Stimulated activated CD4-positive, alpha-beta T cell treated with anti-CD3 and anti-CD28 coated beads, Interleukin-4, amount 100 ng/mL, for 24 hours (primary cell): ENCODE measurements around the gene KYAT1.
"Not testable (repeated sequence)": the region's sequence is repeated elsewhere in the genome, so short reads cannot be mapped to it uniquely, and the experiment has no call there.

ENCODE experiments used
- DNase-seq: peaks from one replicate; pipeline ENCODE4 v3.0.0-alpha.2; 2020

Gene KYAT1

DNA sequence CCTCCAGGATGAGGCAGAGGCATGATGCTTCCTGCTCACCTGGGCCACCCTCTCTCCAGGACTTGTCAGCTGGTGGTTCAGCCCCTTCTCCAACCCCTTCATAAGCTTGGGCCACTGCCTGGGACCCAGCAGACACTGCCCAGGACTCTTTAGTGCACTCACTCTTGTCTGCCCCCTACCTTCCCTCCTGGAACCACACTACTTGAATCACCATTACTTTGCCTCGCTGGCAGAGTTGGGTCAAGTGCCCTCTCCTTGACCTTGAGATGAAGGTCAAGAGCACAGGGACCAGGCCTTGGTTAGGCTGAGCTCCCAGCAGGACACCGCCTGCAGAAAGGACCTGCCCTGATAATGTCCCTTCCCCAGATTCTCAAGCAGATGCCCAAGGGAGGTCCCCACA is 71.9 kb downstream of the KYAT1 start:
- DNase-seq: no peak

- DNase-seq: no peak
Observed at GRCh38 chr9:128809036-128809599, 72.6 kb downstream of the KYAT1 start.

- DNase-seq: no peak
Observed at GRCh38 chr9:128808543-128808942, 73.2 kb downstream of the KYAT1 start.

DNA sequence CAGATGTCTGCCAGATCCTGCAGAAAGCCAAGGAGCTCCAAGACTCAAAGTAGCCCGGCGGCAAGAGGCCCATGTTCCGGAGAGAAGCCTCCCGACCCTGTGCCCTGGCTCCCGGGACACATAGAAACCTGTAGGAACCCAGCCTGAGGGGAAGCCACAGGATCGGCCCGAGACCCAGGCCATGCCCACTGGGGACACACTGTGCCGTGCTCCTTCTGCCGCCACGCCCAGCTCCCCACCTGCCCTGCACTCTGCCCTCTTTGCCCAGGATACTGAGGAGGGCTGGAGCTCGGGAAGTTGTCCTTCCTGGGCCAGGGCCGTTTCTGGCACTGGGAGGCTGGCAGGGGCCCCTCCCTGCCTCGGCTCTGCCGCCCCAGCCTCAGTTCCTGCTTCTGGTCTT is 73.9 kb downstream of the KYAT1 start:
- DNase-seq: no peak

- DNase-seq: no peak
Observed at GRCh38 chr9:128805661-128806060, 76.1 kb downstream of the KYAT1 start.

GRCh38 chr9:128802482-128802881 is 79.3 kb downstream of the KYAT1 start:
- DNase-seq: no peak

GRCh38 chr9:128800061-128800460 is 81.7 kb downstream of the KYAT1 start:
- DNase-seq: no peak

DNA sequence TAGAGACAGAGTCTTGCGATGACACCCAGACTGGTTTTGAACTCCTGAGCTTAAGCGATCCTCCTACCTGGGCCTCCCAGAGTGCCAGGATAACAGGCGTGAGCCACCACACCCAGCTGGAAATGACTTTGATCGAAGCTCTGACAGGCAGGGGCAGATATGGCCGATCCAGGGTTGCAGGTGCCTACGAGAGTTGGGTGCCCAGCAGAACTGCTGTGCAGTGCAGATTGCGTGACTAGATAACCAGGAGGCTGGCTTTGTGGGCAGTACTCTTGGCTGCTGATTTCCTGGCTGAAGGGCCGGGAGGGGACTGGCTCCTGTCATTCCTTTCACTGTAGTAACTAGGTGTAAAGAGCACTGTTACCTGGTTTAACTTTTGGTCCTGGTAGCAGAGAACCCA is 82.9 kb downstream of the KYAT1 start:
- DNase-seq: no peak

DNA sequence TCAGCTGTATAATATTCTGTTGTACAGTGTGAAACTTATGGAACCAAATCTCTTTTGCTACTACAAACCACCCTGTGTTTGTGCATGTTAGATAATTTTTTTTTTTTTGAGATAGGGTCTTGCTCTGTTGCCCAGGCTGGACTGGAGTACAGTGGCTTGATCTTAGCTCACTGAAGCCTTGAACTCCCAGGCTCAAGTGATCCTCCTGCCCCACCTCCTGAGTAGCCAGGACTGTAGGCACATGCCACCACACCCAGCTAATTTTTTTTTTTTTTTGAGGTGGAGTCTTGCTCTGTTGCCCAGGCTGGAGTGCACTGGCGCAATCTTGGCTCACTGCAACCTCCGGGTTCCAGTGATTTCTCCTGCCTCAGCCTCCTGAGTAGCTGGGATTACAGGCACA is 86.8 kb downstream of the KYAT1 start:
- DNase-seq: not testable (repeated sequence)

- DNase-seq: no peak
Observed at GRCh38 chr9:128792978-128793686, 88.6 kb downstream of the KYAT1 start.

DNA sequence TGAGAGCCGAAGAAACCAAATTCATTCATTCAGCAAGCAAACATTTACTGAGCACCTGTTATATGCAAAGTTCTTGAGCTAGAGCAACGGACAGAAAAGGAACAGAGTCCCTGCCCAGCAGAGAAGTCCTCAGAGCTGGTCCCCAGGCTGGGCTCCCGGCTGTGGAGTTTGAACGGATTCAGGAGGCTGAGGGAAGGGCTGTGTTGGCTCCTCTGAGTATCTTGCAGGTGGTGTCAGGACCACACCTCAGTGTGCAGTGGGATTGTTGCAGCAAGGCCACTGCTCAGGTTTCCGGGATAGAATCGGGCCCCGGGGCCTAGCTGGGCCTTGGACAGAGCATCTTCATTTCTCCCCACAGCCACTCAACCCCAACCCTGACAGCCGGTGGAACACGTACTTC is 89.6 kb downstream of the KYAT1 start:
- DNase-seq: no peak

DNA sequence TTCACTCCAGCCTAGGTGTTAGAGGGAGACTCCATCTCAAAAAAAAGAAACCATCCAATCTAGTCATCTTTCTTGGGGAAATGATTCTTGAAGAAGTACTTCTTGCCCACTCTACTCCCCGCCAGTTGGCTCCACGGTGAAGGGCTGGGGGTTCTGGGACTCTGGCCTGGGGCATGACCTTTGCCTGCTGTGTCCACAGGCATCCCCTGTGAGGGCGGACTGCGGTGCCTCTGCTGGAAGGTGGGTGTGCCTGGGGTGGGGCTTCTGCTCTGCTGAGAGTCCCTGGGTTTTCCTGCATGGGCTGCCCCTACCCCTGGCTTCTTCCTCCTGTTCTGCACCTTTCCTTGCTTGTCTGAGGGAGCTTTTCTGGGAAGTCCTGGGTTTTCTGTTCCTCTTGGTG is 91.2 kb downstream of the KYAT1 start:
- no peak for DNase-seq

DNA sequence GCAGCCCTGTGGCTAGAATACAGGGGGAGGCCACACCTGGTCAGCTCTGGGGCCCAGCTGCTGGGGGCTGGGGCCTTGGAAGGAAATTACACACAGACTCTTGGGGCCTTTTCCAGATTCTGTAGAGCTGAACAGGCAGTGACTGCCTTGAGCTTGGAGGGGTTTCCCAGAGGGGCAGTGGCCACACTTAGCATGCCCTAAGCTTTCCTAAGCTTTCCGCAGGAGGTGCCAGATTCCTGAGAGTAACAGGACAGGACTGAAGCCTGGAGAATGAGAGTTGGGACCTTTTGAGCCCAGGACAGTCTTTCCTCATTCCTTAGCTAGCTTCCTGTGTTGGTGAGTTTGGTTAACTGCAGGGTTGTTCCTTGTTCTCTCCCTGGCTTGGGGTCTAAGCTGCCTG is 93.3 kb downstream of the KYAT1 start:
- no peak for DNase-seq

- DNase-seq: no peak
Observed at GRCh38 chr9:128787659-128788058, 94.1 kb downstream of the KYAT1 start.

DNA sequence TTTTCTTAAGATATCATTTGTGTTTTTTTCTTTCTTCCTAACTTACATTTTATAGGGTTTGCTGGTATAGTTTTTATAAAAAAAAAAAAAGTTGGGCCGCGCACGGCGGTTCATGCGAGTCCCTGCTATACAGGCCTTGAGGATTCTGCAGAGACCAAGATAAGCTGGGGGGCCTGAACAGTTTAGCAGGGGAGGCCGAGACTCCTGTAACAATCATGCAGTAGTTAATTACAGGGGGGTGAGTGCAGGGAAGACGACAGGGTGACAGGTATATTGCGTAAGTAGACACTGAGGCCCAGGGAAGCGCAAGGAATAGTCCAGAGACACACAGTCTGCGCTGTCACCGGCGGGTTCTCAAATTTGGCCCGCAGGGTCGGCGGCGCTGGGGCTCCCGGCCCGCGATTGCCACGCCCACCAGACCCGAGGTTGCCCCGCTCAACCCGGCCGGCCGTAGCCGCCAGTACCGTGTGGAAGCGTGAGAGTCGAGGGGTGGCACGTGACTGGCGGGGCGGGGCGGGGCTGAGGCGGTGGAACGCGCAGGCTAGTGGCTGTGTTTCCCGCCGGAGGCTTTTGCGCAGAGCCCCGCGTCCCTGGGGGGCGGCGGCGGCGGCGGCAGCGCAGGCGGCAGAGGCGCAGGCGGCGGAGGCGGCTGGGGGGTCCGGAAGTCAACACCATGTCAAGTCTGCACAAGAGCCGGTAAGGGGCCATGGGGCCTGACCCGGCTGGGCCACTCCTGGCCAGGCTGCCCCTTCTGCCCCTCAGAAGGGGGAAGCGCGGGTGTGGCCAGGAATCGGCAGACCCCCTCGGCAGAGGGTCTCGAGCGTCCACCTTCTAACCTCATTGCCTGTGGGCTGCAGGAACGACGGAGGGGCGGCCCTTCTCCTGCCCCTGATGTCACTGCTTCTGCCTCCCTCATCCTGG is 94.8 kb downstream of the KYAT1 start, which contains the start of gene TBC1D13:
Gene TBC1D13 (plus strand): TSS at position 573 of the 921 bp plus-strand sequence. CDS start 101 bp downstream, at position 674.
- DNase-seq: peak; percentile 88

DNA sequence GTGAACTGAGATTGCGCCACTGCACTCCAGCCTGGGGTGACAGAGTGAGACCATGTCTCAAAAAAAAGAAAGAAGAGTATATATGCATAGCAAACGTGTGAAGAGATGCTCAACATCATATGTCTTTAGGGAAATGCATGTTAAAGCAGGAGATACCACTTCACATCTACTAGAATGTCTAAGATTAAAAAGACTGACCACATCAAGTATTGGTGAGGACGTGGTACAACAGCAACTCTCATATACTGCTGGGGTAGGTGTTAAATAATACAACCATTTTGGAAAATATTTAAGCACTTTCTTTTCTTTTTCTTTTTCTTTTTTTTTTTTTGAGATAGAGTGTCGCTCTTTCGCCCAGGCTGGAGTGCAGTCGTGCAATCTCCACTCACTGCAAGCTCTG is 96.3 kb downstream of the KYAT1 start:
- no peak for DNase-seq
